Effector memory CD4-positive, alpha-beta T cell (primary cell): ENCODE measurements around the gene HSF2.

ENCODE experiments used
- DNase-seq, 3 donors: peaks; one replicate each; pipeline ENCODE4 v3.0.0-alpha.2; 2020
- H3K27ac ChIP-seq: 2 replicates; pipeline ENCODE4 v1.7.0; 2013; ENCODE audit warnings: mild to moderate bottlenecking, low read length, moderate library complexity; ENCODE audit not compliant: insufficient read depth, poor library complexity, severe bottlenecking
- H3K27me3 ChIP-seq: replicated peaks from 2 replicates; pipeline ENCODE4 v1.7.0; 2013; ENCODE audit warnings: mild to moderate bottlenecking, low read length; ENCODE audit not compliant: insufficient read depth, control insufficient read depth, poor library complexity, severe bottlenecking
- H3K36me3 ChIP-seq: 2 replicates; pipeline ENCODE4 v1.7.0; 2013; ENCODE audit warnings: mild to moderate bottlenecking, low read length, moderate library complexity; ENCODE audit not compliant: control insufficient read depth, insufficient read depth
- H3K4me1 ChIP-seq: 2 replicates; pipeline ENCODE4 v1.7.0; 2013; ENCODE audit warnings: low read length, mild to moderate bottlenecking; ENCODE audit not compliant: control insufficient read depth, insufficient read depth, poor library complexity, severe bottlenecking
- H3K4me3 ChIP-seq: 2 replicates; pipeline ENCODE4 v1.7.0; 2013; ENCODE audit warnings: low read length, low read depth, mild to moderate bottlenecking; ENCODE audit not compliant: insufficient read depth, poor library complexity, severe bottlenecking
- H3K9me3 ChIP-seq: 2 replicates; pipeline ENCODE4 v1.7.0; 2013; ENCODE audit warnings: mild to moderate bottlenecking, low read length, moderate library complexity; ENCODE audit not compliant: control insufficient read depth

Gene HSF2

DNA sequence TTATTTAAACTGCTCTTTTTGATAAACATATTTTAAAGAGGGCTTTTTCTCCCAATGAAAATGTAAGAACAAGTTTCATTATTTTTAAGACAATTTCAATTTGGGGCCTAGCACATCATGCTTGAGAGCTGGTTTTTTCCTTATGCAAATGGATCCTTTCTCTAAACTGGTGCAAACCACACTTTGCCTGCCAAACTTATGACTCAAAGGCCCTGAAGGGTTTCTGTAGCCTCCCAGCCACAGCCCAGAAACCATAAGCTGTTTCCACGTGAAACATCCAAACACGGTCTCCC lies 451 bp upstream of the HSF2 start:
- H3K27me3 ChIP-seq = no peaks in the 10 kb centered on the region
- peak overlapping the region; percentile 30 for H3K4me3 ChIP-seq
- no peaks in the 10 kb centered on the region for H3K4me1 ChIP-seq
- H3K9me3 ChIP-seq = no peaks in the 10 kb centered on the region
- DNase-seq = no peak
- peak overlapping the region; percentile 85 for H3K27ac ChIP-seq
- H3K36me3 ChIP-seq = no peaks in the 10 kb centered on the region

DNA sequence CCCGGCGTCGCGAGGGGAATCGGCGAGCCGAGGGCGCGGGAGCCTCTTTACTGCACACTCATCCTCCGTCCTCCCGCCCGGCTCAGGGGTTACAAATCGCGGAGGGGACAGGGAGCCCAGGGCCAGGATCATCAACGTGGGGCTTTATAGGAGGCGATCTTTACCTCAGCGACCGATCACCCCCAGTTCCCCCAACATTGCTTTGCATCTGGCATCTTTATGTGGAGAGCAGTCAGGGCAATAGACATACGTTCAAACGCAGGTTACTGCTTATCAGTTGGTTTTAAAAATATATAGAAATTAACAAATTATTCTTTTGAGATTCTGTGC lies 634 bp downstream of the HSF2 start:
- Histone ChIP-seq H3K36me3 (no peaks in the 10 kb centered on the region), H3K4me3 (peak overlapping the region; percentile 99), H3K4me1 (no peaks in the 10 kb centered on the region), H3K27ac (peak overlapping the region; percentile 85), H3K27me3 (no peaks in the 10 kb centered on the region), H3K9me3 (no peaks in the 10 kb centered on the region)
- DNase-seq = no peak

- Histone ChIP-seq H3K4me3 (peak overlapping the region; percentile 99), H3K27ac (peak overlapping the region; percentile 85), H3K27me3 (no peaks in the 10 kb centered on the region), H3K36me3 (no peaks in the 10 kb centered on the region), H3K9me3 (no peaks in the 10 kb centered on the region), H3K4me1 (no peaks in the 10 kb centered on the region)
- no peak for DNase-seq
Measured at GRCh38 chr6:122400462-122401089, 1.1 kb downstream of the HSF2 start.

- Histone ChIP-seq H3K27ac (no peak overlapping the region), H3K9me3 (no peaks in the 10 kb centered on the region), H3K4me3 (no peak overlapping the region), H3K36me3 (no peaks in the 10 kb centered on the region), H3K4me1 (no peaks in the 10 kb centered on the region), H3K27me3 (no peaks in the 10 kb centered on the region)
- no peak for DNase-seq
Measured at GRCh38 chr6:122401104-122401503, 1.7 kb downstream of the HSF2 start.

DNA sequence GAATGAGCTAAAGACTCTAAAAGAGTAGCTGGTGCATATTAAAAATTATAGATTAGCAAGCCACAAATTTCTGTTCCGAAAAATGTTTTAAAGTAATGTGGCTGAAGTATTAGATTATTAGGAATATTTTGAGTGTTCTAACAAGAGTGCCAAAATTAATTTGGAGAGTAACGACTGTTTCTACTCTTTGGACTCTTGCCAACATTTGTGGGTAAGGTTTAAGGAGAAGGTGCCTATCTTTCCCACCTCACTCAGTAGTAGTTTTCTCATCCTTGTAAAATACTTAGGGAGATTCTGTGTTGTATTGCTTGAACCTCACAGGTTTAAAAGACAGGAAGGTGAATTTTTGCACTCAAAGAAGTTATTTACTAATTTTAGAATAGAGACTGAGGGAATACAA lies 5.0 kb downstream of the HSF2 start:
- H3K4me3 ChIP-seq = no peak overlapping the region
- no peak for DNase-seq
- H3K36me3 ChIP-seq = no peaks in the 10 kb centered on the region
- no peaks in the 10 kb centered on the region for H3K9me3 ChIP-seq
- H3K27me3 ChIP-seq = no peaks in the 10 kb centered on the region
- no peak overlapping the region for H3K27ac ChIP-seq
- H3K4me1 ChIP-seq = peaks cover 4% of the 10 kb centered on the region

GRCh38 chr6:122405417-122405816 lies 6.0 kb downstream of the HSF2 start:
- no peak for DNase-seq
- no peak overlapping the region for H3K27ac ChIP-seq
- no peaks in the 10 kb centered on the region for H3K36me3 ChIP-seq
- H3K4me3 ChIP-seq = no peak overlapping the region
- peaks cover 4% of the 10 kb centered on the region for H3K4me1 ChIP-seq
- H3K27me3 ChIP-seq = no peaks in the 10 kb centered on the region
- no peaks in the 10 kb centered on the region for H3K9me3 ChIP-seq

- H3K9me3 ChIP-seq = no peaks in the 10 kb centered on the region
- H3K36me3 ChIP-seq = no peaks in the 10 kb centered on the region
- H3K4me3 ChIP-seq = no peak overlapping the region
- H3K27ac ChIP-seq = no peak overlapping the region
- H3K27me3 ChIP-seq = no peaks in the 10 kb centered on the region
- peaks cover 4% of the 10 kb centered on the region for H3K4me1 ChIP-seq
- no peak for DNase-seq
Measured at GRCh38 chr6:122406187-122406586, 6.7 kb downstream of the HSF2 start.

GRCh38 chr6:122407712-122408111 lies 8.3 kb downstream of the HSF2 start:
- Histone ChIP-seq H3K36me3 (no peaks in the 10 kb centered on the region), H3K27ac (no peak overlapping the region), H3K4me3 (no peak overlapping the region), H3K9me3 (no peaks in the 10 kb centered on the region), H3K4me1 (peaks cover 4% of the 10 kb centered on the region), H3K27me3 (no peaks in the 10 kb centered on the region)
- no peak for DNase-seq

DNA sequence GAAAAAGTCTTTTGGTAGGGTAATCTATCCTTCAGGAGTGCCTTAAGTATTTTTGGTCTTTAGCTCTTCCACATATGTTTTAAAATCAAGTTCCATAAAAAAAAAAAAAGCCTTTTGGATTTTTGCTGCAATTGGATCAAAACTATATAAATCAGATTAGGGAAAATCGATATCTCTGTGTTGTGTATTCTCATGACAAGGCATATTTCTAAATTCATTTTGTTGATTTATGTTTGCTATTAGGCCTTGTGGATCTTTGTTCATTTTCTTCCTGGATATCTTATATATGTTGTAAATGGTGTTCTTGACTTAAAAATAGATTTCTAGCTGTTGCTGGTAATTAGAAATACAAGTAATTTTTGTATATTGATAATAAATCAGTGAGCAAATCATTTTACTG lies 8.8 kb downstream of the HSF2 start:
- no peaks in the 10 kb centered on the region for H3K9me3 ChIP-seq
- H3K4me1 ChIP-seq = peaks cover 4% of the 10 kb centered on the region
- H3K27ac ChIP-seq = peak overlapping the region; percentile 37

DNA sequence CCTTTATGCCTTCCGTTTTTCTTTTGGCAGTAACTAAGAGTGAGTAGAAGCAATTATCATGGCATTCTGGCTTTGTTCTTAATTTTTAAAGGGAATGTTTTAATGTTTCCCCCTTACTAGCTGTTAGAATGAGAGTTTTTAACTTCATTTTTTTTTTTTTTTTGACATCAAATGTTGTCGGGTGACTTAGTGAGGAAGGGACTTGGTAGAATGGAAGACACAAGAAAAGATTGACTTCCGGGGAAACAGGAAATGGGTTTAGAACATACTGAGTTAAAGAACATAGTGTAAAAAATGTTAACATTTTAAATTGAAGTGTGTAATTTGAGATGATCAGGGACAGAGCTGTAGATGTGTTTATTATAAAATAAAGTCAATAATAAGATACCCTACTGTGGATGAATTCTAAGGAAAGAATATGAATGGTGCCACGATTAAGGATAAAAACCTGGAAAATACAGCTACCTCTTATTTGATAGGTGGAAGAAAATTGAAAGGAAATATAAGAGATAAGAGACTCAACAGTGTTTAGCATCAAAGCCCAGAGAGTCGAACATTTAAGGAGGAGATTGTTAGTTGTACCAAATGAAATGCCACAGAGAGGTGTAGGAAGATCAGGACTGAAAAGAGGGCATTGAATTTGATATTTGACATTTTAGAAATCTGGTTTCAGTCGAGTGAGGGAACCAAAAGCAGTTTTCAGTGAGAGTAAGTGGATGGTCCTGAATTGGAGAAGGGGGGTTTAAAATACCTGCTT lies 9.4 kb downstream of the HSF2 start:
- no peak for DNase-seq
- peak overlapping the region; percentile 24 for H3K4me3 ChIP-seq
- H3K9me3 ChIP-seq = no peaks in the 10 kb centered on the region
- peaks cover 5% of the 10 kb centered on the region for H3K36me3 ChIP-seq
- H3K27ac ChIP-seq = peak overlapping the region; percentile 37
- peaks cover 4% of the 10 kb centered on the region for H3K4me1 ChIP-seq
- H3K27me3 ChIP-seq = no peaks in the 10 kb centered on the region

More for the DNA sequence above, 8.8 kb downstream of the HSF2 start:
- peaks cover under 1% of the 10 kb centered on the region for H3K36me3 ChIP-seq
- H3K27me3 ChIP-seq = no peaks in the 10 kb centered on the region
- DNase-seq = no peak
- H3K4me3 ChIP-seq = no peak overlapping the region
